Esophagus mucosa (tissue), 1 donor: Measurements from ENCODE around the gene FAM76A. TPM values are rescaled to one million over a fixed set of nuclear protein-coding genes. Genes with fewer than 3 reads are reported as not detected.
"Not testable (repeated sequence)": the region's sequence is repeated elsewhere in the genome, so short reads cannot be mapped to it uniquely, and the experiment has no call there.

Experiments
- ATAC-seq: fragments of 200-7000 bp; cut with Tn5 transposase; one replicate; pipeline ENCODE4 v1.9.1; 2020
- total RNA-seq: library from RNA; stranded (reverse); gene quantifications from one replicate; pipeline ENCODE4 v1.2.4, GENCODE V29; 2023
- donor health status: DM: yes; HTN: yes; CAD: no.

Gene FAM76A
- total RNA-seq: 11.8 TPM

GRCh38 chr1:27725374-27726172, at the start of gene FAM76A:
TSS of gene FAM76A (plus strand) at chr1:27725961. CDS start at chr1:27726081, 120 bp downstream.
- peak; percentile 98 for ATAC-seq

GRCh38 chr1:27676410-27676809, 49.4 kb upstream of the FAM76A start:
- ATAC-seq: no peak

- ATAC-seq: no peak
Observed at GRCh38 chr1:27678747-27679146, 47.0 kb upstream of the FAM76A start.

GRCh38 chr1:27680225-27680791, 45.5 kb upstream of the FAM76A start:
- not testable (repeated sequence) for ATAC-seq

- ATAC-seq: not testable (repeated sequence)
Observed at GRCh38 chr1:27681580-27681979, 44.2 kb upstream of the FAM76A start.

- ATAC-seq: no peak
Observed at GRCh38 chr1:27682351-27682944, 43.3 kb upstream of the FAM76A start.

GRCh38 chr1:27684176-27684575, 41.6 kb upstream of the FAM76A start:
- ATAC-seq: no peak

- peak; percentile 96 for ATAC-seq
Observed at GRCh38 chr1:27686223-27686990, 39.4 kb upstream of the FAM76A start.

GRCh38 chr1:27687906-27688305, 37.9 kb upstream of the FAM76A start:
- ATAC-seq: no peak

GRCh38 chr1:27689423-27690173, 36.2 kb upstream of the FAM76A start:
- ATAC-seq: no peak

GRCh38 chr1:27690183-27690582, 35.6 kb upstream of the FAM76A start:
- ATAC-seq: no peak

GRCh38 chr1:27696835-27697234, 28.9 kb upstream of the FAM76A start:
- ATAC-seq: not testable (repeated sequence)

GRCh38 chr1:27704958-27705357, 20.8 kb upstream of the FAM76A start:
- no peak for ATAC-seq

GRCh38 chr1:27705545-27705944, 20.2 kb upstream of the FAM76A start:
- ATAC-seq: no peak

GRCh38 chr1:27710574-27710973, 15.2 kb upstream of the FAM76A start:
- ATAC-seq: no peak

- no peak for ATAC-seq
Observed at GRCh38 chr1:27713139-27713725, 12.5 kb upstream of the FAM76A start.

GRCh38 chr1:27713869-27714513, 11.8 kb upstream of the FAM76A start:
- peak; percentile 45 for ATAC-seq

GRCh38 chr1:27716262-27716895, 9.4 kb upstream of the FAM76A start:
- no peak for ATAC-seq

- ATAC-seq: no peak
Observed at GRCh38 chr1:27719286-27720251, 6.2 kb upstream of the FAM76A start.

- no peak for ATAC-seq
Observed at GRCh38 chr1:27724961-27725373, 794 bp upstream of the FAM76A start.
